ENCODE data around the gene TSEN54. TPM values are rescaled to one million over a fixed set of nuclear protein-coding genes. Genes with fewer than 3 reads are reported as not detected.
"Not testable (repeated sequence)": the region's sequence is repeated elsewhere in the genome, so short reads cannot be mapped to it uniquely, and the experiment has no call there.

TSEN54 gene
- total RNA-seq, 1 donor from 2014 or later: 56.0 TPM

DNA sequence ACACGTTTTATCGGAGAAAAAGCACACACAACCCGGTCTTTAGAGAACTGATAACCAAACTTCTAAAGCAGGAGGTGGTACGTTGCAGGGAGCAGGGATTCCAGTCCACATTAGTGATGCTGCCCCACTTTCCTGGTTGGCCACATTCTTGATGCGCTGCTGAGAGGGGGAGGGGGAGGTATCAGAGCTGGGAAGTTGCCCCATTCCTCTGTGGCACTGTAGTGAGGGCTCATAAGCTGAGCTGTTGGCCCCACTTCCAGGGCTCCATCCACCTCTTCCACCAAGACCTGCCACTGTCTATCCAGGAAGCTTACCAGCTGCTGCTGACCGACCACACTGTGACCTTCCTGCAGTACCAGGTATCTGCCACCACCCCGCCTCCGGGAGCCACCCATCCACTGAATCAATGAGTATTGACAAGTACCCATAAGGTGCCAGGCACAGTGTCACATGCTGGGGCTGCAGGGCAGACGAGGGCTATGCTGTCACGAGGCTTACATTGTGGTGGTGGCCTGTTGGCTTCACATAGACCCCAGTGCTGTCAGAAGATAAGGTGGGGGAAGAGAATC, 1.1 kb downstream of the TSEN54 start:
- H3K9me3 Mint-ChIP-seq (ENCODE audit: low read depth): no peaks in the 10 kb centered on the region
- H3K4me3 Mint-ChIP-seq (ENCODE audit: low read depth): peak overlapping the region; percentile 83
- no peak for DNase-seq (ENCODE audit: low spot score, unreplicated experiment)
- peaks cover 14% of the 10 kb centered on the region for H3K36me3 Mint-ChIP-seq (ENCODE audit: insufficient read depth)
- peaks cover 23% of the 10 kb centered on the region for H3K4me1 Mint-ChIP-seq (ENCODE audit: low read depth)
- TF ChIP-seq CTCF (IDR thresholded peaks at IDR 0.05; ENCODE audit: unreplicated experiment): peak; percentile 20
- H3K27ac Mint-ChIP-seq: peak overlapping the region; percentile 91
- no peaks in the 10 kb centered on the region for H3K27me3 Mint-ChIP-seq

GRCh38 chr17:75518201-75518600, 1.9 kb downstream of the TSEN54 start:
- H3K9me3 Mint-ChIP-seq (ENCODE audit: low read depth): no peaks in the 10 kb centered on the region
- no peak for DNase-seq (ENCODE audit: low spot score, unreplicated experiment)
- H3K27ac Mint-ChIP-seq: no peak overlapping the region
- H3K36me3 Mint-ChIP-seq (ENCODE audit: insufficient read depth): peaks cover 17% of the 10 kb centered on the region
- H3K4me3 Mint-ChIP-seq (ENCODE audit: low read depth): peak overlapping the region; percentile 83
- H3K4me1 Mint-ChIP-seq (ENCODE audit: low read depth): peaks cover 22% of the 10 kb centered on the region
- no peaks in the 10 kb centered on the region for H3K27me3 Mint-ChIP-seq
- TF ChIP-seq CTCF (IDR thresholded peaks at IDR 0.05; ENCODE audit: unreplicated experiment): no peak

- TF ChIP-seq CTCF (IDR thresholded peaks at IDR 0.05; ENCODE audit: unreplicated experiment): peak; percentile 14
- Mint-ChIP-seq H3K4me1 (ENCODE audit: low read depth) (peaks cover 14% of the 10 kb centered on the region), H3K4me3 (ENCODE audit: low read depth) (no peak overlapping the region)
Observed at GRCh38 chr17:75518983-75519537, 2.7 kb downstream of the TSEN54 start.

GRCh38 chr17:75520413-75520812, 4.1 kb downstream of the TSEN54 start:
- not testable (repeated sequence) for H3K27ac Mint-ChIP-seq; DNase-seq (ENCODE audit: low spot score, unreplicated experiment); H3K9me3 Mint-ChIP-seq (ENCODE audit: low read depth); H3K27me3 Mint-ChIP-seq; H3K4me3 Mint-ChIP-seq (ENCODE audit: low read depth)
- H3K4me1 Mint-ChIP-seq (ENCODE audit: low read depth): peaks cover 19% of the 10 kb centered on the region
- H3K36me3 Mint-ChIP-seq (ENCODE audit: insufficient read depth): peaks cover 16% of the 10 kb centered on the region

More at GRCh38 chr17:75518983-75519537, 2.7 kb downstream of the TSEN54 start:
- Mint-ChIP-seq H3K27me3 (no peaks in the 10 kb centered on the region), H3K27ac (no peak overlapping the region), H3K36me3 (ENCODE audit: insufficient read depth) (peaks cover 16% of the 10 kb centered on the region), H3K9me3 (ENCODE audit: low read depth) (no peaks in the 10 kb centered on the region)
- no peak for DNase-seq (ENCODE audit: low spot score, unreplicated experiment)

- Mint-ChIP-seq H3K9me3 (ENCODE audit: low read depth) (no peaks in the 10 kb centered on the region), H3K4me3 (ENCODE audit: low read depth) (no peak overlapping the region), H3K4me1 (ENCODE audit: low read depth) (peaks cover 19% of the 10 kb centered on the region), H3K27me3 (no peaks in the 10 kb centered on the region), H3K36me3 (ENCODE audit: insufficient read depth) (peaks cover 16% of the 10 kb centered on the region), H3K27ac (no peak overlapping the region)
- DNase-seq (ENCODE audit: low spot score, unreplicated experiment): no peak
- no peak for TF ChIP-seq CTCF (IDR thresholded peaks at IDR 0.05; ENCODE audit: unreplicated experiment)
Observed at GRCh38 chr17:75521290-75521689, 5.0 kb downstream of the TSEN54 start.

Measured in progenitor cell of endocrine pancreas (in vitro differentiated cells).